Ovary (tissue), 10 donors: ENCODE data around the gene ARID2. TPM values are rescaled to one million over a fixed set of nuclear protein-coding genes. Genes with fewer than 3 reads are reported as not detected.

ENCODE experiments used
- DNase-seq, 5 donors: peaks; one replicate each; pipeline ENCODE4 v3.0.0-alpha.2; 2019 to 2020
- H3K27ac ChIP-seq, 2 donors: fragments of 200-600 bp; one replicate each; pipeline versions ENCODE4 v1.5.1 to v1.8.0; 2019 to 2022
- H3K27me3 ChIP-seq: fragments of 200-600 bp; one replicate; pipeline ENCODE4 v1.8.0; 2022
- H3K36me3 ChIP-seq: fragments of 200-600 bp; sonication (generic); one replicate; pipeline ENCODE4 v1.5.1; 2019
- H3K4me1 ChIP-seq: one replicate; pipeline ENCODE4 v1.8.1; 2013; ENCODE audit warnings: mild to moderate bottlenecking, moderate library complexity; ENCODE audit not compliant: insufficient read depth
- H3K4me3 ChIP-seq: fragments of 200-600 bp; sonication (generic); one replicate; pipeline ENCODE4 v1.5.1; 2017
- H3K9me3 ChIP-seq, 2 donors: fragments of 200-600 bp in 1 of 2; sonication (generic) in 1 of 2; one replicate each; pipeline versions ENCODE4 v1.5.1 to v1.8.1; 2013 to 2019; ENCODE audit warnings: mild to moderate bottlenecking in 1 of 2, moderate library complexity in 1 of 2
- EP300 ChIP-seq: sonication (generic); formaldehyde crosslinking; IDR thresholded peaks from one replicate; pipeline ENCODE4 v1.6.1; 2017; ENCODE audit warnings: antibody characterized with exemption
- POLR2A ChIP-seq: fragments of 450-650 bp; IDR thresholded peaks from one replicate; pipeline ENCODE4 v1.6.1; 2017; ENCODE audit warnings: antibody characterized with exemption, mild to moderate bottlenecking, moderate library complexity
- WGBS, 3 donors: extraction: QIAGEN DNeasy Blood & Tissue Kit in 1 of 3; methylation state at CpG; one replicate each; pipeline versions ENCODE4 v1.1.5 to v1.1.7; 2013 to 2017; 5-methylcytosine and 5-hydroxymethylcytosine counted together
- intact Hi-C, 4 donors: fragments of 100-400 bp; cut with DNase I; formaldehyde crosslinking; loops; one replicate each; pipeline versions ENCODE4 v1.11.0 to v1.15.1; 2022 to 2023
- long read RNA-seq, 3 donors: library from polyadenylated mRNA in 2 of 3; unstranded in 2 of 3; transcript quantifications; one replicate each; pipeline ENCODE4 v2.0.0 and lab custom pipeline, GENCODE V29; 2021 to 2026
- polyA plus RNA-seq, 2 donors: library from polyadenylated mRNA; stranded (reverse); fragments of 200-250 nt in 1 of 2; fragments of 350-450 nt in 1 of 2; fragmentation: Illumina TruSeq in 1 of 2; extraction: RNeasy Lipid Tissue Mini Kit (QIAGEN cat#74804) in 1 of 2; gene quantifications; one replicate each; pipeline ENCODE4 v1.2.3, GENCODE V29; 2013 to 2014
- total RNA-seq, 7 donors: library from RNA; depleted of rRNA in 2 of 7; stranded (reverse); fragments of >200 nt in 2 of 7; fragmentation: NEBNext Ultra II Directional in 3 of 7; extraction: Animal tissue kit (Norgen Biotek cat#: 25700) in 3 of 7; gene quantifications; one replicate each; pipeline versions ENCODE4 v1.1.0 to v1.2.4, GENCODE V29; 2016 to 2023
- TF ChIP-seq, protein P1 (sequence below), 3 donors: fragments of 450-650 bp in 2 of 3; fragments of 200-600 bp in 1 of 3; IDR thresholded peaks; one replicate each; pipeline versions ENCODE4 v1.5.1 to v1.8.0; 2016 to 2022; ENCODE audit warnings: antibody characterized with exemption in 3 of 3, mild to moderate bottlenecking in 1 of 3
- donor health status: DM: no; HTN: no; CAD: no; lungs with moderate emphysema.
- donor health status: DM: no; HTN: no; CAD: no.
- donor health status: Bipolar disorder and iron deficiency.
- donor health status: DM: yes; HTN: yes; CAD: no.
- donor health status: DM: no; HTN: no; CAD: no.
- donor health status: DM: yes; HTN: yes; CAD: no.

The ARID2 gene, protein sequence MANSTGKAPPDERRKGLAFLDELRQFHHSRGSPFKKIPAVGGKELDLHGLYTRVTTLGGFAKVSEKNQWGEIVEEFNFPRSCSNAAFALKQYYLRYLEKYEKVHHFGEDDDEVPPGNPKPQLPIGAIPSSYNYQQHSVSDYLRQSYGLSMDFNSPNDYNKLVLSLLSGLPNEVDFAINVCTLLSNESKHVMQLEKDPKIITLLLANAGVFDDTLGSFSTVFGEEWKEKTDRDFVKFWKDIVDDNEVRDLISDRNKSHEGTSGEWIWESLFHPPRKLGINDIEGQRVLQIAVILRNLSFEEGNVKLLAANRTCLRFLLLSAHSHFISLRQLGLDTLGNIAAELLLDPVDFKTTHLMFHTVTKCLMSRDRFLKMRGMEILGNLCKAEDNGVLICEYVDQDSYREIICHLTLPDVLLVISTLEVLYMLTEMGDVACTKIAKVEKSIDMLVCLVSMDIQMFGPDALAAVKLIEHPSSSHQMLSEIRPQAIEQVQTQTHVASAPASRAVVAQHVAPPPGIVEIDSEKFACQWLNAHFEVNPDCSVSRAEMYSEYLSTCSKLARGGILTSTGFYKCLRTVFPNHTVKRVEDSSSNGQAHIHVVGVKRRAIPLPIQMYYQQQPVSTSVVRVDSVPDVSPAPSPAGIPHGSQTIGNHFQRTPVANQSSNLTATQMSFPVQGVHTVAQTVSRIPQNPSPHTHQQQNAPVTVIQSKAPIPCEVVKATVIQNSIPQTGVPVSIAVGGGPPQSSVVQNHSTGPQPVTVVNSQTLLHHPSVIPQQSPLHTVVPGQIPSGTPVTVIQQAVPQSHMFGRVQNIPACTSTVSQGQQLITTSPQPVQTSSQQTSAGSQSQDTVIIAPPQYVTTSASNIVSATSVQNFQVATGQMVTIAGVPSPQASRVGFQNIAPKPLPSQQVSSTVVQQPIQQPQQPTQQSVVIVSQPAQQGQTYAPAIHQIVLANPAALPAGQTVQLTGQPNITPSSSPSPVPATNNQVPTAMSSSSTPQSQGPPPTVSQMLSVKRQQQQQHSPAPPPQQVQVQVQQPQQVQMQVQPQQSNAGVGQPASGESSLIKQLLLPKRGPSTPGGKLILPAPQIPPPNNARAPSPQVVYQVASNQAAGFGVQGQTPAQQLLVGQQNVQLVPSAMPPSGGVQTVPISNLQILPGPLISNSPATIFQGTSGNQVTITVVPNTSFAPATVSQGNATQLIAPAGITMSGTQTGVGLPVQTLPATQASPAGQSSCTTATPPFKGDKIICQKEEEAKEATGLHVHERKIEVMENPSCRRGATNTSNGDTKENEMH (N-terminal part only)
- total RNA-seq: 10 to 100 TPM; 29.0 to 39.5 (median 34.8) TPM
- 10 to 100 TPM in 1 of 2 donors, 1 to 10 TPM in 1; 7.9 to 11.7 TPM for polyA plus RNA-seq
- long read RNA-seq, donor 1, partial matches to known transcripts: 36 of 37 reads
- long read RNA-seq, donor 1, other reads (novel, unspliced or antisense): 1 of 37 reads
- long read RNA-seq, donor 2, partial matches to known transcripts: 0 of 1 reads
- long read RNA-seq, donor 2, other reads (novel, unspliced or antisense): 0 of 1 reads
- long read RNA-seq, donor 3, full-length matches to known transcripts: 15 of 34 reads
- long read RNA-seq, donor 3, partial matches to known transcripts: 12 of 34 reads
- long read RNA-seq, donor 3, other reads (novel, unspliced or antisense): 7 of 34 reads

DNA sequence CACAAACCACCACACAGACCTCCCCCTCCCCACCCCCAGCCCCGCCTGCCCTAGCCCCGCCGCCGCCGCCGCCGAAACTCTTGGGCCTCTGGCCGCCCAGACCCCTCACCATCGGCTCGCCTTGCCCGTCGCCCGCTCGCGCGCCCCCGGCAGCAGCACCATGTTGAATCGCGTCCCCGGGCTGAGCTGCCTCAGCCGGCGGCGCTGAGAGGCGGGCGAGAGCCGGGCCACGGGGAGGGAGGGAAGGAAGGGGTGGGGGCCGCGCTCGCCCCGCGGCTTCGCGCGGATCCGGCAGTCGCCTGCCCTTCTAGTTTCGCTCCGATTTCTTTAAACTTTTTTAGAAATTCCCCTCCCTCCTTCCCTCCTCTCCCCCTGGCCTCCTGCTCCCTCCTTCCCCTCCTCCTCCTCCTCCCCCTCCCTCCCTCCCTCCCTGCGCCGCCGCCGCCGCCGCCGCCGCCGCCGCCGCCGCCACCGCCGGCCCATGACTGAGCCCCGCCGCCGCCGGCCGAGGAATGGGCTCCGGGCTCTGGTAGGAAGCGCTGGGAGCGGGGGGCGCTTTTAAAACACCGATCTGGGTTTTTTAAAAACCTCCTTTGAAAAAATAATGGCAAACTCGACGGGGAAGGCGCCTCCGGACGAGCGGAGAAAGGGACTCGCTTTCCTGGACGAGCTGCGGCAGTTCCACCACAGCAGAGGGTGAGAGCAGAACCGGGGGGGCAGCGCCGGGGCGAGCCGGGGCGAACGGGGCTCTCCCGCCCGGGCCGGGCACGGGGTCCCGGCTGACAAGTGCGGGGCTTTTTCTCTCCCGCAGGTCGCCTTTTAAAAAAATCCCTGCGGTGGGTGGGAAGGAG lies at the start of gene ARID2:
ARID2 (plus strand) TSS at position 474 of the 851 bp plus-strand sequence; CDS start at position 605, 131 bp downstream.
- intact Hi-C loops: loop anchor here in 3 of 4 donors (2.0 to 10.0 kb wide), 2 partner anchors 261 to 375 kb away; partner anchors contain the start of gene SCAF11 (in 2 of the 3)
- peak within 1 kb of the TSS; percentile 82 for H3K4me3 ChIP-seq
- peak; percentile 69 to 80 (median 77) for DNase-seq
- peaks cover 2% of the 10 kb centered on the region for H3K4me1 ChIP-seq
- no peaks in the 10 kb centered on the region for H3K9me3 ChIP-seq
- peak within 1 kb of the TSS; percentile 99 to 100 for H3K27ac ChIP-seq
- H3K36me3 ChIP-seq: no peaks in the 10 kb centered on the region
- peak; percentile 17 for TF ChIP-seq POLR2A
- TF ChIP-seq, protein P1, sequence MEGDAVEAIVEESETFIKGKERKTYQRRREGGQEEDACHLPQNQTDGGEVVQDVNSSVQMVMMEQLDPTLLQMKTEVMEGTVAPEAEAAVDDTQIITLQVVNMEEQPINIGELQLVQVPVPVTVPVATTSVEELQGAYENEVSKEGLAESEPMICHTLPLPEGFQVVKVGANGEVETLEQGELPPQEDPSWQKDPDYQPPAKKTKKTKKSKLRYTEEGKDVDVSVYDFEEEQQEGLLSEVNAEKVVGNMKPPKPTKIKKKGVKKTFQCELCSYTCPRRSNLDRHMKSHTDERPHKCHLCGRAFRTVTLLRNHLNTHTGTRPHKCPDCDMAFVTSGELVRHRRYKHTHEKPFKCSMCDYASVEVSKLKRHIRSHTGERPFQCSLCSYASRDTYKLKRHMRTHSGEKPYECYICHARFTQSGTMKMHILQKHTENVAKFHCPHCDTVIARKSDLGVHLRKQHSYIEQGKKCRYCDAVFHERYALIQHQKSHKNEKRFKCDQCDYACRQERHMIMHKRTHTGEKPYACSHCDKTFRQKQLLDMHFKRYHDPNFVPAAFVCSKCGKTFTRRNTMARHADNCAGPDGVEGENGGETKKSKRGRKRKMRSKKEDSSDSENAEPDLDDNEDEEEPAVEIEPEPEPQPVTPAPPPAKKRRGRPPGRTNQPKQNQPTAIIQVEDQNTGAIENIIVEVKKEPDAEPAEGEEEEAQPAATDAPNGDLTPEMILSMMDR (IDR thresholded peaks at IDR 0.05): no peak
- no peaks in the 10 kb centered on the region for H3K27me3 ChIP-seq
- WGBS, 3 donors: 0 to 1% (median 0%) methylated on average over 66 to 85 of the region's 88 CpGs

DNA sequence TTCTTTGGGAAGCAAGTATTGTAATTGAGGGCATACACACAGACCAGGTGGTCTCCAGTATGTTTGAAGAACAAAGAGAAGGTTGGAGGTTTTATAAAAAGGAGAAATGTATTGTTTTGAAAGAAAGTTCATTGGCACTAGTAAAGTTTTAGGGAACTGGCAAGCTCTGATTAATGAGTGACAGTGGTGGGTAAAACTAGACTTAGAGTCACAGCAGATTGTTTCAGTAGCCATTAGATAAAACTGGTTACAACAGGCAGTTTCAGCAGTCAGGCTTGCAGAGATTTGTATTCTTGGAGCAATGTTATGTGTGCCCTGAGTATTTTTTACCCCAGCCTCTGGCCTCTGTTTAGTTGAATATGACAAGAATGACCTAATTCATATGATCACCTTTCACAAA lies 49.1 kb upstream of the ARID2 start:
- Histone ChIP-seq H3K4me3 (no peak overlapping the region), H3K27me3 (no peaks in the 10 kb centered on the region), H3K4me1 (no peaks in the 10 kb centered on the region), H3K27ac (no peak overlapping the region), H3K9me3 (no peaks in the 10 kb centered on the region), H3K36me3 (no peaks in the 10 kb centered on the region)
- intact Hi-C loops: no loop called here
- no peak for TF ChIP-seq EP300
- TF ChIP-seq, protein P1 (IDR thresholded peaks at IDR 0.05): no peak
- no peak for DNase-seq

DNA sequence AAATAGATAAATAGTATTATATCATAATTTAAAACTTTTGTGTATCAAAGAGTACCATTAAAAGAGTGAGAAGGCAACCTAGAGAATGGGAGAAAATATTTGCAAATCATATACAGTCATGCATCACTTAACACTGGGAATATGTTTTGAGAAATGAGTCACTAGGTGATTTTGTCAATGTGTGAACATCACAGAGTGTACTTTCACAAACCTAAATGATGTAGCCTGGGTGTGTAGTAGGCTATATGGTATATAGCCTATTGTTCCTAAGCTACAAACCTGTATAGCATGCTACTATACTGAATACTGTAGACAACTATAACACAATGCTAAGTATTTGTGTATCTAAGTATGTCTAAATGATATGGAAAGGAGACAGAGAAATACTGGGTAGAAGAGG lies 48.0 kb upstream of the ARID2 start:
- TF ChIP-seq EP300 (no peak), POLR2A (no peak)
- TF ChIP-seq, protein P1 (IDR thresholded peaks at IDR 0.05): no peak

More for the DNA sequence above, 48.0 kb upstream of the ARID2 start:
- H3K9me3 ChIP-seq: no peaks in the 10 kb centered on the region
- no peak for DNase-seq
- H3K27ac ChIP-seq: no peak overlapping the region
- no peaks in the 10 kb centered on the region for H3K4me1 ChIP-seq
- no peaks in the 10 kb centered on the region for H3K36me3 ChIP-seq
- H3K27me3 ChIP-seq: no peaks in the 10 kb centered on the region
- intact Hi-C loops: no loop called here
- H3K4me3 ChIP-seq: no peak overlapping the region
